RWPE2 (cell line): ENCODE results near the gene HSD17B8.

Experiments
- ATAC-seq: fragments of 200-7000 bp; cut with Tn5 transposase; 3 replicates; pipeline ENCODE4 v1.9.1; 2021; ENCODE audit warnings: low read depth
- DNase-seq: peaks from one replicate; pipeline ENCODE4 v3.0.0-alpha.2; 2020; ENCODE audit warnings: low spot score
- H3K27ac ChIP-seq: fragments of 450-650 bp; 2 replicates; pipeline ENCODE4 v1.5.1; 2017; ENCODE audit warnings: mild to moderate bottlenecking; ENCODE audit not compliant: poor library complexity, severe bottlenecking
- H3K27me3 ChIP-seq: fragments of 250-450 bp; sonication (Bioruptor Pico); 2 replicates; pipeline ENCODE4 v1.5.1; 2021; ENCODE audit warnings: mild to moderate bottlenecking, moderate library complexity; ENCODE audit not compliant: insufficient read depth, poor library complexity, severe bottlenecking
- H3K36me3 ChIP-seq: fragments of 250-450 bp; sonication (Bioruptor Pico); 2 replicates; pipeline ENCODE4 v1.5.1; 2020; ENCODE audit warnings: low read depth, mild to moderate bottlenecking, moderate library complexity
- H3K4me1 ChIP-seq: fragments of 250-450 bp; sonication (Bioruptor Pico); 2 replicates; pipeline ENCODE4 v1.5.1; 2021; ENCODE audit warnings: mild to moderate bottlenecking, moderate library complexity; ENCODE audit not compliant: insufficient read depth, poor library complexity, severe bottlenecking
- H3K4me3 ChIP-seq: fragments of 250-450 bp; sonication (Bioruptor Pico); 2 replicates; pipeline ENCODE4 v1.5.1; 2021; ENCODE audit warnings: mild to moderate bottlenecking, moderate library complexity; ENCODE audit not compliant: severe bottlenecking
- H3K9me3 ChIP-seq: fragments of 250-450 bp; sonication (Bioruptor Pico); 2 replicates; pipeline ENCODE4 v1.5.1; 2021; ENCODE audit warnings: mild to moderate bottlenecking, moderate library complexity; ENCODE audit not compliant: severe bottlenecking
- TF ChIP-seq, protein P1 (sequence below): fragments of 450-650 bp; IDR thresholded peaks from one replicate; pipeline ENCODE4 v1.5.1; 2017; ENCODE audit warnings: mild to moderate bottlenecking, moderate library complexity; ENCODE audit not compliant: poor library complexity, severe bottlenecking

Gene HSD17B8

GRCh38 chr6:33209856-33210255 is 5.4 kb downstream of the HSD17B8 start:
- Histone ChIP-seq H3K9me3 (no peaks in the 10 kb centered on the region), H3K4me3 (no peak overlapping the region), H3K27me3 (no peaks in the 10 kb centered on the region), H3K36me3 (peaks cover 17% of the 10 kb centered on the region), H3K4me1 (peaks cover 20% of the 10 kb centered on the region), H3K27ac (no peak overlapping the region)
- DNase-seq, result peak; percentile 52
- TF ChIP-seq, protein P1, sequence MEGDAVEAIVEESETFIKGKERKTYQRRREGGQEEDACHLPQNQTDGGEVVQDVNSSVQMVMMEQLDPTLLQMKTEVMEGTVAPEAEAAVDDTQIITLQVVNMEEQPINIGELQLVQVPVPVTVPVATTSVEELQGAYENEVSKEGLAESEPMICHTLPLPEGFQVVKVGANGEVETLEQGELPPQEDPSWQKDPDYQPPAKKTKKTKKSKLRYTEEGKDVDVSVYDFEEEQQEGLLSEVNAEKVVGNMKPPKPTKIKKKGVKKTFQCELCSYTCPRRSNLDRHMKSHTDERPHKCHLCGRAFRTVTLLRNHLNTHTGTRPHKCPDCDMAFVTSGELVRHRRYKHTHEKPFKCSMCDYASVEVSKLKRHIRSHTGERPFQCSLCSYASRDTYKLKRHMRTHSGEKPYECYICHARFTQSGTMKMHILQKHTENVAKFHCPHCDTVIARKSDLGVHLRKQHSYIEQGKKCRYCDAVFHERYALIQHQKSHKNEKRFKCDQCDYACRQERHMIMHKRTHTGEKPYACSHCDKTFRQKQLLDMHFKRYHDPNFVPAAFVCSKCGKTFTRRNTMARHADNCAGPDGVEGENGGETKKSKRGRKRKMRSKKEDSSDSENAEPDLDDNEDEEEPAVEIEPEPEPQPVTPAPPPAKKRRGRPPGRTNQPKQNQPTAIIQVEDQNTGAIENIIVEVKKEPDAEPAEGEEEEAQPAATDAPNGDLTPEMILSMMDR, result no peak
- no peak for ATAC-seq

- Histone ChIP-seq H3K27me3 (no peaks in the 10 kb centered on the region), H3K36me3 (peaks cover 17% of the 10 kb centered on the region)
Observed at GRCh38 chr6:33211136-33211535, 6.7 kb downstream of the HSD17B8 start.

DNA sequence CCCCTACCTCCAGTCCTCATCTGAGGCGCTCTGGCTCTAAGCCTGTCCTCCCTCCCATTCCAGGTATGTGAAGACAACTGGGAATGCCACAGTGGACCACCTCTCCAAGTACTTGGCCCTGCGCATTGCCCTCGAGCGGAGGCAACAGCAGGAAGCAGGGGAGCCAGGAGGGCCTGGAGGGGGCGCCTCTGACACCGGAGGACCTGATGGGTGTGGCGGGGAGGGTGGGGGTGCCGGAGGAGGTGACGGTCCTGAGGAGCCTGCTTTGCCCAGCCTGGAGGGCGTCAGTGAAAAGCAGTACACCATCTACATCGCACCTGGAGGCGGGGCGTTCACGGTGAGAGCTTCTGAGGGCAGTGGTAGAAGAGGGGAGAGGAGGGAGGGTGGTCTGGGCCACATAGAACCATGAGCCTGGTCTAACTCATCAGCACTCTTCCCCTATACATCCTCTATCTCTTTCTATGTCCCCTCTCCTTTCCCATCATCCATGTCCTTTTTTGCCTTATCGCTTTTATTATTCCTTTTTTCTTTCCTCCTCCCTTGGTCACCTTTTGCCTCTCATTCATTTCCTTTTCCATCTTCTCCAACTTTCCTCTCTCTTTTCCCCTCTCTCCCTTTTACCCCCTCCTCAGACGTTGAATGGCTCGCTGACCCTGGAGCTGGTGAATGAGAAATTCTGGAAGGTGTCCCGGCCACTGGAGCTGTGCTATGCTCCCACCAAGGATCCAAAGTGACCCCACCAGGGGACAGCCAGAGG is 7.4 kb downstream of the HSD17B8 start:
- no peaks in the 10 kb centered on the region for H3K27me3 ChIP-seq

More at GRCh38 chr6:33211136-33211535, 6.7 kb downstream of the HSD17B8 start:
- peaks cover 9% of the 10 kb centered on the region for H3K4me1 ChIP-seq
- DNase-seq (peak; percentile 30), ATAC-seq (no peak)
- no peak overlapping the region for H3K4me3 ChIP-seq
- TF ChIP-seq, protein P1, result no peak
- H3K9me3 ChIP-seq, result no peaks in the 10 kb centered on the region
- H3K27ac ChIP-seq, result no peak overlapping the region

GRCh38 chr6:33212857-33213165 is 8.4 kb downstream of the HSD17B8 start:
- DNase-seq, result no peak
- H3K27ac ChIP-seq, result no peak overlapping the region
- peaks cover 7% of the 10 kb centered on the region for H3K4me1 ChIP-seq
- H3K36me3 ChIP-seq, result peaks cover 17% of the 10 kb centered on the region
- H3K4me3 ChIP-seq, result peak overlapping the region; percentile 29
- H3K9me3 ChIP-seq, result no peaks in the 10 kb centered on the region
- H3K27me3 ChIP-seq, result no peaks in the 10 kb centered on the region
- ATAC-seq, result no peak
- TF ChIP-seq, protein P1, result no peak

More for the DNA sequence above, 7.4 kb downstream of the HSD17B8 start:
- peaks cover 2% of the 10 kb centered on the region for H3K4me1 ChIP-seq
- no peaks in the 10 kb centered on the region for H3K9me3 ChIP-seq
- H3K4me3 ChIP-seq, result no peak overlapping the region
- H3K36me3 ChIP-seq, result peaks cover 17% of the 10 kb centered on the region
- ATAC-seq, result no peak
- peak; percentile 47 for DNase-seq
- H3K27ac ChIP-seq, result no peak overlapping the region
- TF ChIP-seq, protein P1, result no peak
